Loucy (cell line): ENCODE data around the gene SDF4.

Experiments used
- CTCF ChIP-seq: fragments of 200-600 bp; sonication (generic); conservative IDR thresholded peaks from 2 replicates; pipeline ENCODE4 v1.5.1; 2014; ENCODE audit warnings: mild to moderate bottlenecking, antibody characterized with exemption, low read length
- EZH2phosphoT487 ChIP-seq: fragments of 200-600 bp; IDR thresholded peaks from 2 replicates; pipeline ENCODE4 v1.6.1; 2018; ENCODE audit warnings: antibody characterized with exemption, mild to moderate bottlenecking, moderate library complexity, borderline replicate concordance

DNA sequence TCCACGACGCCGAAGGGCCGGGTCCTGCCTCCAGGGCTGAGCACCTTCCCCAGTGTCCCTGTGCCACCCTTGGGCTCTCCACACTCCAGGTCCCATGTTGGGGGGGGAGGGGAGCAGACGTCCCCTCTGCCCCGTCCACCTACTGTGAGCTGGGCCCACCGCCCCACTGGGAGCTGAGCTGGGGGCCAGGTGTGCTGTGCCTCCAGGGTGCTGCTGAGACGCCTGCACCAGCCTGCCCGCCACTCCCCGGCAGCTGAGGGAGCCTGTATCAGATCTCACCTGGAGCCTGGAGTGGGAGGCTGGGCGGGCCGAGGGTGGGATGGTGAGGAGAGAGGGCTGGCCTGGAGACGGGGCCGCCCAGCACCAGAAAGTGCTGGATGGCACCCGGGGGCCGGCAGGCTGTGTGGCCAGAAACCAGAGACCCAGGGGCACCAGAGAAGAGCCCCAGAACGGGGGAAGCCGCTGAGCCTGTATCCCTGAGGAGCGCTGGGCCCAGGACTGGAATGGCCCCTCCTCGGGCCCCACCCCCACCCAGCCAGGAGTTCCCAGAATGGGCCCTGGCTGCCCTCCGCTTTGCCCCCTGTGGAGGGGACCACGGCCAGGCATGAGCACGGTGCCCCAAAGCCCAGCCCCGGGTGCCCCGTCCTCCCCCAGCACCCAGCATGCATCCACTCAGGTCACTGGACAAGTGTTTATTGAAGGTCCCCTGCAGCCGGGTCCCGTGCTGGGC lies 28.8 kb downstream of the SDF4 start:
- TF ChIP-seq CTCF (no peak), EZH2phosphoT487 (no peak)
